Trophoblast cell (in vitro differentiated cells and primary cell): ENCODE measurements around the gene KIRREL3.

Experiments used
- DNase-seq, 2 donors: peaks; one replicate each; pipeline ENCODE4 v3.0.0-alpha.2; 2016
- H2AFZ ChIP-seq: 2 replicates; pipeline ENCODE4 v1.6.1; 2013; ENCODE audit warnings: low read length, moderate library complexity, mild to moderate bottlenecking; ENCODE audit not compliant: insufficient read depth, poor library complexity
- H2AK5ac ChIP-seq: 2 replicates; pipeline ENCODE4 v1.6.1; 2013; ENCODE audit warnings: mild to moderate bottlenecking, low read length
- H2BK120ac ChIP-seq: 2 replicates; pipeline ENCODE4 v1.6.1; 2013; ENCODE audit warnings: low read length, mild to moderate bottlenecking, moderate library complexity; ENCODE audit not compliant: insufficient read depth, poor library complexity
- H2BK12ac ChIP-seq: 2 replicates; pipeline ENCODE4 v1.6.1; 2013; ENCODE audit warnings: mild to moderate bottlenecking, low read length, moderate library complexity
- H2BK5ac ChIP-seq: 2 replicates; pipeline ENCODE4 v1.6.1; 2013; ENCODE audit warnings: low read length, low read depth, moderate library complexity, mild to moderate bottlenecking; ENCODE audit not compliant: poor library complexity
- H3K14ac ChIP-seq: 2 replicates; pipeline ENCODE4 v1.6.1; 2013; ENCODE audit warnings: mild to moderate bottlenecking, low read length
- H3K18ac ChIP-seq: 2 replicates; pipeline ENCODE4 v1.6.1; 2013; ENCODE audit warnings: mild to moderate bottlenecking, low read length
- H3K23ac ChIP-seq: 2 replicates; pipeline ENCODE4 v1.6.1; 2013; ENCODE audit warnings: low read length
- H3K27ac ChIP-seq: 2 replicates; pipeline ENCODE4 v1.5.1; 2013; ENCODE audit warnings: low read depth, mild to moderate bottlenecking, inconsistent platforms, low read length, moderate library complexity
- H3K27me3 ChIP-seq: 2 replicates; pipeline ENCODE4 v1.6.1; 2013; ENCODE audit warnings: inconsistent platforms, mild to moderate bottlenecking, low read length, moderate library complexity; ENCODE audit not compliant: insufficient read depth
- H3K36me3 ChIP-seq, 2 experiments: 1 replicate in 1 of 2; 2 replicates in 1 of 2; pipeline ENCODE4 v1.6.1; 2013; ENCODE audit warnings: low read length in 2 of 2, mild to moderate bottlenecking in 2 of 2, moderate library complexity in 1 of 2; ENCODE audit not compliant: insufficient read depth in 2 of 2, control insufficient read depth in 1 of 2
- H3K4ac ChIP-seq: 2 replicates; pipeline ENCODE4 v1.6.1; 2013; ENCODE audit warnings: low read depth, mild to moderate bottlenecking, low read length, moderate library complexity
- H3K4me1 ChIP-seq, 2 experiments: 1 replicate in 1 of 2; 2 replicates in 1 of 2; pipeline ENCODE4 v1.6.1; 2013; ENCODE audit warnings: low read length in 2 of 2, mild to moderate bottlenecking in 2 of 2, moderate library complexity in 1 of 2; ENCODE audit not compliant: insufficient read depth in 2 of 2, control insufficient read depth in 1 of 2
- H3K4me2 ChIP-seq: 2 replicates; pipeline ENCODE4 v1.6.1; 2013; ENCODE audit warnings: inconsistent platforms, mild to moderate bottlenecking, low read length, moderate library complexity
- H3K4me3 ChIP-seq: 2 replicates; pipeline ENCODE4 v1.5.1; 2013; ENCODE audit warnings: mild to moderate bottlenecking, low read depth, low read length, inconsistent platforms
- H3K79me1 ChIP-seq: one replicate; pipeline ENCODE4 v1.6.1; 2013; ENCODE audit warnings: low read length
- H3K79me2 ChIP-seq: 2 replicates; pipeline ENCODE4 v1.6.1; 2013; ENCODE audit warnings: low read length, mild to moderate bottlenecking; ENCODE audit not compliant: control insufficient read depth, insufficient read depth, poor library complexity
- H3K9ac ChIP-seq: 2 replicates; pipeline ENCODE4 v1.6.1; 2013; ENCODE audit warnings: mild to moderate bottlenecking, low read length
- H3K9me3 ChIP-seq: 2 replicates; pipeline ENCODE4 v1.6.1; 2013; ENCODE audit warnings: low read depth, mild to moderate bottlenecking, control low read depth, inconsistent platforms, low read length; ENCODE audit not compliant: insufficient read depth
- H4K12ac ChIP-seq: 2 replicates; pipeline ENCODE4 v1.6.1; 2013; ENCODE audit warnings: low read depth, mild to moderate bottlenecking, low read length, moderate library complexity
- H4K8ac ChIP-seq: 2 replicates; pipeline ENCODE4 v1.6.1; 2013; ENCODE audit warnings: low read depth, mild to moderate bottlenecking, low read length, moderate library complexity
- H4K91ac ChIP-seq: one replicate; pipeline ENCODE4 v1.6.1; 2013; ENCODE audit warnings: low read depth, mild to moderate bottlenecking, low read length, moderate library complexity
- WGBS: extraction: QIAGEN DNeasy Blood & Tissue Kit; methylation state at CpG from one replicate; pipeline ENCODE4 v1.1.7; 2013; ENCODE audit warnings: missing lambda C conversion rate; ENCODE audit not compliant: insufficient read length, insufficient coverage; ENCODE audit errors: extremely low coverage; 5-methylcytosine and 5-hydroxymethylcytosine counted together

KIRREL3 gene

GRCh38 chr11:126523441-126524205 lies 476.9 kb downstream of the KIRREL3 start:
- no peaks in the 10 kb centered on the region for H3K79me2 ChIP-seq
- no peak overlapping the region for H3K4me2 ChIP-seq
- no peak overlapping the region for H3K4ac ChIP-seq
- H3K36me3 ChIP-seq: no peaks in the 10 kb centered on the region
- no peak overlapping the region for H2AFZ ChIP-seq
- H3K9ac ChIP-seq: no peak overlapping the region
- H4K12ac ChIP-seq: no peak overlapping the region
- H3K9me3 ChIP-seq: peaks cover 2% of the 10 kb centered on the region
- no peak overlapping the region for H2BK5ac ChIP-seq
- H4K8ac ChIP-seq: no peak overlapping the region
- no peak overlapping the region for H2BK12ac ChIP-seq
- H3K23ac ChIP-seq: no peak overlapping the region
- no peak overlapping the region for H2BK120ac ChIP-seq
- no peak overlapping the region for H3K27ac ChIP-seq
- no peak overlapping the region for H3K14ac ChIP-seq
- H2AK5ac ChIP-seq: no peak overlapping the region
- no peaks in the 10 kb centered on the region for H3K4me1 ChIP-seq
- H4K91ac ChIP-seq: no peak overlapping the region
- DNase-seq: no peak
- H3K79me1 ChIP-seq: no peaks in the 10 kb centered on the region
- WGBS: no CpG with 5 or more reads among the region's 4 CpGs
- no peaks in the 10 kb centered on the region for H3K27me3 ChIP-seq
- H3K4me3 ChIP-seq: no peak overlapping the region
- no peak overlapping the region for H3K18ac ChIP-seq

GRCh38 chr11:126522606-126523005 lies 478.0 kb downstream of the KIRREL3 start:
- no peaks in the 10 kb centered on the region for H3K27me3 ChIP-seq
- no CpG with 5 or more reads among the region's 7 CpGs for WGBS
- no peak overlapping the region for H4K91ac ChIP-seq

GRCh38 chr11:126522152-126522551 lies 478.4 kb downstream of the KIRREL3 start:
- H3K9me3 ChIP-seq: peaks cover 2% of the 10 kb centered on the region
- no peak overlapping the region for H3K4me3 ChIP-seq
- no peak overlapping the region for H2BK120ac ChIP-seq
- H4K8ac ChIP-seq: no peak overlapping the region
- no peak overlapping the region for H4K12ac ChIP-seq
- DNase-seq: no peak
- H2AFZ ChIP-seq: no peak overlapping the region
- H3K9ac ChIP-seq: no peak overlapping the region
- H3K4ac ChIP-seq: no peak overlapping the region
- H3K14ac ChIP-seq: no peak overlapping the region
- no peaks in the 10 kb centered on the region for H3K79me1 ChIP-seq
- H3K4me1 ChIP-seq: no peaks in the 10 kb centered on the region
- WGBS: no CpG with 5 or more reads among the region's 4 CpGs
- no peaks in the 10 kb centered on the region for H3K27me3 ChIP-seq
- no peak overlapping the region for H2BK5ac ChIP-seq
- H2AK5ac ChIP-seq: no peak overlapping the region
- H3K4me2 ChIP-seq: no peak overlapping the region
- H3K79me2 ChIP-seq: no peaks in the 10 kb centered on the region
- no peak overlapping the region for H4K91ac ChIP-seq
- H3K27ac ChIP-seq: no peak overlapping the region
- no peak overlapping the region for H3K18ac ChIP-seq
- H3K23ac ChIP-seq: no peak overlapping the region
- no peaks in the 10 kb centered on the region for H3K36me3 ChIP-seq
- no peak overlapping the region for H2BK12ac ChIP-seq

More at GRCh38 chr11:126522606-126523005, 478.0 kb downstream of the KIRREL3 start:
- Histone ChIP-seq H3K23ac (no peak overlapping the region), H2AFZ (no peak overlapping the region), H3K4me2 (no peak overlapping the region), H3K4ac (no peak overlapping the region), H2BK120ac (no peak overlapping the region), H3K4me1 (no peaks in the 10 kb centered on the region), H3K18ac (no peak overlapping the region), H3K4me3 (no peak overlapping the region), H3K27ac (no peak overlapping the region), H3K36me3 (no peaks in the 10 kb centered on the region), H3K79me1 (no peaks in the 10 kb centered on the region), H2AK5ac (no peak overlapping the region), H4K12ac (no peak overlapping the region), H3K79me2 (no peaks in the 10 kb centered on the region), H2BK5ac (no peak overlapping the region), H2BK12ac (no peak overlapping the region), H3K9ac (no peak overlapping the region), H3K14ac (no peak overlapping the region), H4K8ac (no peak overlapping the region), H3K9me3 (peaks cover 2% of the 10 kb centered on the region)
- DNase-seq: no peak

DNA sequence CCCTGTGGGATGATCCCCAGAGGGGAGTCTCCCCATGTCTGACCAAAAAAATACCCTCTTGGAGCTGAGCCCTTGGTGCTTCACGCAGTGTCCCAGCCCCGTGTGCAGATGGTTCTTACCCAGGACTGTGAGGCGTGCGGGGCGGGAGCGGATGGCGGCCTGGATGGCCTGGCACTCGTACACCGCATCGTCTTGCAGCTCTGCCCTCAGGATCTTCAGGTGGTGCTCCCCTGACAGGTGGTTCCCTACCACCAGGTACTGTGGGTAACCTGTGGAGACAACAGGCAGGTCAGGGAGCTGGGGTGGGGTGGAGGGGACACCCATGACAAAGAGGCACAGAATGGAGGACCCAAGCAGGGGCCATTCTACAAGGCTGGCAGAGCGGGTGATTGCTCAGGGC lies 479.4 kb downstream of the KIRREL3 start:
- H3K23ac ChIP-seq: no peak overlapping the region
- no peak overlapping the region for H2AK5ac ChIP-seq
- no peak overlapping the region for H3K27ac ChIP-seq
- no peak overlapping the region for H3K4me2 ChIP-seq
- no peak overlapping the region for H2BK120ac ChIP-seq
- H4K91ac ChIP-seq: no peak overlapping the region
- no peaks in the 10 kb centered on the region for H3K27me3 ChIP-seq
- H4K8ac ChIP-seq: no peak overlapping the region
- no peak overlapping the region for H3K18ac ChIP-seq
- no peak overlapping the region for H3K4ac ChIP-seq
- no peaks in the 10 kb centered on the region for H3K79me1 ChIP-seq
- H3K79me2 ChIP-seq: no peaks in the 10 kb centered on the region
- no peak overlapping the region for H2BK5ac ChIP-seq
- peaks cover 2% of the 10 kb centered on the region for H3K9me3 ChIP-seq
- no peak overlapping the region for H3K9ac ChIP-seq
- H3K4me3 ChIP-seq: peak overlapping the region; percentile 21
- no peaks in the 10 kb centered on the region for H3K4me1 ChIP-seq
- no peak for DNase-seq
- H4K12ac ChIP-seq: no peak overlapping the region
- H2BK12ac ChIP-seq: no peak overlapping the region
- H3K14ac ChIP-seq: no peak overlapping the region
- WGBS: no CpG with 5 or more reads among the region's 11 CpGs
- no peak overlapping the region for H2AFZ ChIP-seq
- no peaks in the 10 kb centered on the region for H3K36me3 ChIP-seq
